H1 (cell line): ENCODE data around the gene BASP1. TPM values are rescaled to one million over a fixed set of nuclear protein-coding genes. Genes with fewer than 3 reads are reported as not detected.

Experiments used
- BCL11A ChIP-seq, 2 experiments: IDR thresholded peaks; one replicate each; pipeline ENCODE4 v1.6.1; 2011; ENCODE audit warnings: low read depth in 2 of 2, low read length in 2 of 2, mild to moderate bottlenecking in 2 of 2
- CHD1 ChIP-seq: IDR thresholded peaks from 2 replicates; pipeline ENCODE4 v1.6.1; 2012; ENCODE audit warnings: low read depth, low read length, improper control_type of control experiment
- CREB1 ChIP-seq: IDR thresholded peaks from 2 replicates; pipeline ENCODE4 v1.6.1; 2012; ENCODE audit warnings: inconsistent platforms
- EZH2 ChIP-seq: fragments of 200-600 bp; sonication (generic); IDR thresholded peaks from 2 replicates; pipeline ENCODE4 v1.7.1; 2012; ENCODE audit warnings: low read depth, mild to moderate bottlenecking, moderate library complexity, low read length, inconsistent platforms; ENCODE audit not compliant: severe bottlenecking
- MAFK ChIP-seq: IDR thresholded peaks from 2 replicates; pipeline ENCODE4 v1.6.1; 2012; ENCODE audit warnings: low read depth, mild to moderate bottlenecking, improper control_type of control experiment, low read length
- RNF2 ChIP-seq: fragments of 200-900, 300-1000 bp; sonication (generic); IDR thresholded peaks from 2 replicates; pipeline ENCODE4 v1.7.1; 2016; ENCODE audit warnings: borderline replicate concordance, low read depth, mild to moderate bottlenecking, antibody characterized with exemption, low read length; ENCODE audit not compliant: poor library complexity, severe bottlenecking; ENCODE audit errors: missing control alignments
- polyA plus RNA-seq, 7 experiments: library from polyadenylated mRNA; depleted of rRNA in 3 of 7; stranded (reverse) in 5 of 7; unstranded in 2 of 7; fragments of >200 nt in 5 of 7; fragments of 200-250 nt in 2 of 7; gene quantifications; 1 replicate in 5 of 7; 2 replicates in 1 of 7; 4 replicates in 1 of 7; pipeline versions ENCODE4 v1.2.1 to v1.2.3, GENCODE V29; 2011 to 2013; ENCODE audit warnings: missing spikeins in 2 of 7, mixed read lengths in 2 of 7
- total RNA-seq: library from RNA; stranded (reverse); fragmentation: NEBNext Ultra II Directional; extraction: Animal tissue kit (Norgen Biotek cat#: 25700); gene quantifications from 2 replicates; pipeline ENCODE4 v1.2.1, GENCODE V29; 2021

BASP1 gene
- total and polyA plus RNA-seq, 2 of the 8 experiments (the other 6 are each of a cell fraction or from before 2014, with no cell fraction given), result 95.2 to 104 TPM

DNA sequence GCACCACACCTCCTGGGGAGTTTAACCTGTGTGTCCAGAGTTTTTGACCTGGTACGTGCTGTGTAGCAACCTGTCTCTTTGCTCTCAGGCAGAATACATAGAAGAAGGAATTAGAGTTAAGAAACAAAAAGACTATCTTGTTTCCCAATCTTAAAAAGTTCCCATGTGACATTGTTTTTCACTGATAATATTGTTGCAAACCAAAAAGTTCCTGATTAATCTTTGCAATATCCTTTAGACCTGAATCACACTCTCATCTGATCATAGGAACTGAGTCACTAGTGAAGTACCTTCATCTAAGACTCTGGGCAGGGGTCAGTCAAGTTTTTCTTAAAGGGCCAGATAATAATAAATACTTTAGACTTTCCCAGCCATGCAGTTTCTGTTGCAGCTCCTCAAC is 35.1 kb downstream of the BASP1 start (continued):
- TF ChIP-seq RNF2 (no peak), EZH2 (no peak), BCL11A (IDR thresholded peaks at IDR 0.05; ENCODE audit: low read depth in 2 of 2, low read length in 2 of 2) (no peak), MAFK (no peak), CHD1 (no peak), CREB1 (no peak)
